GM18502 (cell line): ENCODE data around the gene PRDX2.

ENCODE experiments used
- ATAC-seq: cut with Tn5 transposase; IDR thresholded peaks from one replicate; pipeline ENCODE4 v1.9.1; 2021; ENCODE audit warnings: mild to moderate bottlenecking; ENCODE audit not compliant: unreplicated experiment, poor library complexity

PRDX2 gene

DNA sequence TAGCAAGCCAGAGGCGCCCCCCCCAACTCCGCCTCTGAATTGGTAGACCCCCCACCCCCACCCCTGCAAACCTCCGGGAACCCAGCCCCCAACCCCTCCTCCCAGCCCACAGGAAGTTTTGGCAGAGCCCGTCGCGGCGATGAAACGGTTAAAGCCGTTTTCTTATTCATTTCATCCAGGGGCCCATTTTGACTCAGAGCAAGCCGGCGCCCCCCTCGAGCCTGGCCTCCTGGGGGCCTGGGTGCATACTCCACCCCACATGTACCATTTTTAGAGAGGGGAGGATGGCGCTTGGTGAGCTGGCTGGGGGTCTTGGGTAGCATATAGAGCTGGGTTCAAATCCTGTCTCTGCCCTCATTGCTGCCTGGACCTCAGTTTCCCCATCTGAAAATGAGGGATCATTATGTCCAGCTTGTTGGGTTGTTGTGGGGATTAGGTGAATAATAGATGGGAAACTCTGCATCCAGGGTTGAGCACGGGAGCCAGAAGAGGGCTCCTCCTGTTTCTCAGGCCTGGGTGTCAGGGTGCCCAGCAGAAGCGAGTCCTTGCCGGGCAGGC is 18.2 kb downstream of the PRDX2 start:
- no peak for ATAC-seq

DNA sequence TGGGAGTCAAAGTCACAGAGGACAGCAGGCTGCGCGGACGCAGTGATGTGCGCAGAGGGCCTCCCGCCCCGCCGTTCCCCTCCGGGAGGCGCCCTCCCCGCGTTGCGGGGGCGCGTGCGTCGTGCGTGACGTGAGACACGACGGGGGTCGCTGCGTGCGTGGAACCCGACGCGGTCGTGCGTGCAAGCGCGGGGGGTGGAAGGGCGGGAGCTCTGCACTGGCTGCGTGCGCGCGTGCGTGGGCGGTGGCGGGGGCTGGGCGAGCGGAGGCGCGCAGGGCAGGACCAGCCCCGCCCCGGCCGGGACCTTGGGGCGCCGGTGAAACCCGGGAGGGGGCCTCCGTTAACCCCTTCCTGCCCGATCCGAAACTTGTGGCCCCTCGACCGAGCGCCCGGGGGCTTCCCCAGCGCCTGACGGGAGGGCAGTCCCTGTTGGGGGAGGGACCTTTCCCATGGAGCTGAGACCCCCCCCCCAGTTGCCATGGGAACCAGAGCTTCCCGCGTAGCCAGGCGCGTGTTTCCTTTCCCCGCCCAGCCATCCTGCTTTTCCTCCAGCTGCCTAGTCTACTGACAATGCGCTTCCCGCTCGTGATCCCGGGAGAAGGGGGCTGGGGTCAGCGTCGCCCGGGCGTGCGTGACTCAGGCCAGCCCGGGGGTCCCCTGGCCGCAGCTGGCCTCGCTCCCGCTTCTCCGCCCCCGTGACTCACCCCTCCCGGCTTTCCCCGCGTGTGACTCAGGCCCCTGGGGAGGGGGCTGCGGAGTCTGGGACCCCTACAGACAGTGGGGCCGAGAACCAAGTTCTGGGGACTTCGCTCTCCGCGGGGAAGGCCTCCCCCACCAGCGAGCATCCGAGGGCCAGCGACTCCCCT is 18.9 kb downstream of the PRDX2 start:
- peak; percentile 23 for ATAC-seq

DNA sequence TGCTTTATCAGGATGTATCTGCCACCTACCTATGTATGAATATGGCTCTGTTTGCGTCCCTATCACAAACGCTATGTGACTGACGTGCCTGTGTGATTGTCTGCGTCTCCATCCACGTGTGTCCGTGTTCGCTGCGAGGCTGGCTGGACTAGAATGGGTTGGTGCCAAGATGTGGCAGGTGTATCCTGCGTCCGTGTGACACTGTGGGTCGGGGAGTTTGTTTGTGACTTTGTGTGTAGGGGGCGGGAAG is 19.5 kb downstream of the PRDX2 start:
- no peak for ATAC-seq

GRCh38 chr19:12779162-12779993 is 22.2 kb downstream of the PRDX2 start:
- no peak for ATAC-seq

DNA sequence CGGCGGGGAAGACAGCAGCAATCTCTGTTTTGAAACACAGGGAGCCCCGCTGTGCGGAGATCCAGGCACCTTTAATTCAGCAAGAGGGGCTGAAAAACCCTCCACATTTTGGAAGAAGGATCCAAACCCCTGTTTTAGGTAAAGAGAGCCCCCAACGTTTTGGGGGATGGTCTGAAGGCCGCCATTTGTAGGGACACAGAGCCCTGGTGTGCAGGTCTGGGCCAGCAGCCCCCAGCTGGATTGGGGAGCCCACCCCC is 22.8 kb downstream of the PRDX2 start:
- no peak for ATAC-seq

DNA sequence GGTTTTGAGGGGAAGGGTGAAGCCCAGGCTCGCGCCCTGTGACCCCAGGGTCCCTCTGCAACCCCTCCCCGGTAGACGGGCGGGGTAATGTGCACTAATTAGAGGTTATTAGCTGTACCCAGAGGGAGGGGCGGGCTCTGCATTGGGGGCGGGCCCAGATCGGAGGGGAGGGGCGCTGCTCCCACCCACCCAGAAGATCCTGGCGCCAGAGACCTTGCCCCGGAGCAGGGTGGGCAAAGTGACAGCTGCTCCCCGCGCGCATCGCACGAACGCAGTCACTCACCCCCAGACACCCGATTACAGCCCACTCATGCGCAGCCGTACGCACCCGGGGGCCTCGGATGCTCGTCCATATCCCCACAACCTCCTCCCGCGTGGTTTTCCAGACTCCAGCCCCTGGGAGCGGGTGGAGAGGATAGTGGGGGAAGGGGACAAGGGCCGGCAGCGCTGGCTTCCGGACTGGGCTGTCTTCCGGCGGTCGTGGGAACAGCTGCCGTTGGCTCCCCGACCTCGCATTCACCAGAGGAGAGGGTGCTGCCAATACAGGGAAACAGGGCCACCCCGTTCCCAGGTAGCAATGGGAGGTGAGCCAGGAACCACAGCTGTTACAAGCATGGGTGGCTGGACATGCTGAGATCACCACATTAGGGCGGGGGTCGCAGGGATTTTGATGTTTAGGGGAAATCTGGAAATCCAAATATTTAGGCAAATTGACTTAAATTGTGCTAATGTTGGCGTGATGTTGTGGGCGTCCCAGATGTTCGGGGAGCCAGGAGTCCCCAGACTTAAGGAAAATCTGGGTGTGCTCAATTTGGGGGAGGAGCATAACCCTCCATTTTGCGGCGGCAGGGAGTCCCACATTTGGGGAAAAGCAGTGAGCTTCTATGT is 23.3 kb downstream of the PRDX2 start:
- no peak for ATAC-seq

DNA sequence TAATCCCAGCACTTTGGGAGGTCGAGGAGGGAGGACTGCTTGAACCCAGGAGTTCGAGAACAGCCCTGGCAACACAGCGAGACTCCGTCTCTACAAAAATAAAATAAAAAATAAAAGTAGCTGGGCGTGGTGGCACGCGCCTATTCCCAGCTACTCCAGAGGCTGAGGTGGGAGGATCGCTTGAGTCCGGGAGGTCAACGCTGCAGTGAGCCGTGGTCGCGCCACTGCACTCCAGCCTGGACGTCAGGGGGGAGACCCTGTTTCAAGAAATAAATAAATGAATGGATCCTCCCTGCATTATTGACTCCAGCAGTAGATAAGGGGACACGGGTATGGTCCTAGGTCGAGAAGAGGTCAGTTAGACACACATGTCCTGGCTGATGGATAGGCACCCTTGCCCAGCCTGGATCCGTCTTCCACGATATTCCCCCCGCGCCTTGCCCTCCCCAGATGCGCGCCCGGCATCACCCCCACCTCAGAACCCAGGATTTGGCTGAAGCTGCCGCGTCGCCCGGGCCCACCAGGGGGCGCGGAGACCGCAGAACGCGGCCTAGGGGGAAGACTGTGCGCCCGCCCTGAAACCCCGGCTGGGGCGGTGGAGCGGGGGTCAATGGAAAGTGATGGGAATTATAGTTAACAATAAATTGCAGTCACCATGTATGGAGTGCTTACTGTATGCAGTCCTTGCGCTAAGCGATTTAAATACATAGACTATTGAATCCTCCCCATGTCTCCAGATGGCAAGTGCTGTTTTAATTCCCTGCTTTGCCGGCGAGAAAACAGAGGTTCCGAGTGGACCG is 24.2 kb downstream of the PRDX2 start:
- ATAC-seq, result peak; percentile 34

GRCh38 chr19:12774588-12775555 is 26.7 kb downstream of the PRDX2 start, which contains the start of gene HOOK2:
Gene HOOK2, minus strand, starts transcription at chr19:12775552. Its CDS starts 103 bp downstream, at chr19:12775449.
- ATAC-seq, result no peak

- no peak for ATAC-seq
Measured at GRCh38 chr19:12773571-12773970, 28.0 kb downstream of the PRDX2 start.

DNA sequence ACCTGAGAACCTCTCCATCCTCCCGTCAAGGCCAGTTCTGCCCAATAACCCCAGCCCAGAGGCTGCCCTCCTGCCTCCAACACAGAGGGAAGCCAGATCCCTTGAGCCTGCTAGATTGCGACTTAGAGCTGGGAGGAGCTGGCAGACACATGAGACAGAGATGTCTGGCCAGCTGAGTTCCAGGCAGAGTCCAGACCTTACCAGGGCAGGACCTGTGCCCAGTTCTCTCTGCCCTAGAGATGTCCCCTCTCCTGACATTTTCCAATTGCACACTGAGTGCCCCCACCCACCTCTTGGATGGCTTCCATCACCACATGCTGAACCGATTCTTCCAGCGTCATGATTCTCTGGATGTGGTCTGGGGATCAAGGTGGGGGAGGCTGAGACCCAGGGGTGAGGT is 29.3 kb downstream of the PRDX2 start:
- ATAC-seq, result no peak

DNA sequence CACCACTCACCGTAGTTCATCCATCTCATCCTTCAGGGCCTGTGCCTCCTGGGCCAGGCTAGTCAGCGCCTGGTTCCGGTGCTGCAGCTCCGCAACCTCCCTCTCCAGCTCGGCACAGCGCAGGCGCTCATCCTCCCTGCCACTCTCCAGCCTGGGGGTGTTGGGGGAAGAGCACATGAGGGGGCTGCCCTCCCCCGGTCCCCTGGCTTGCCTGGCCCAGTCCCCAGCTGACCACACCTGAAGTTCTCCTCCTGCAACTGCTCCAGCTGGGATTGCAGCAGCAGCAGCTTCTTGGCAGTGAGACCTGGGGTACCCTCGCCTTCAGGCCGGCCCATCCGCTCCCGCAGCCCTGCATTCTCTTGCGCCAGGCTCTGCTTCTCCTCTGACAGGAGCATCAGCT is 30.7 kb downstream of the PRDX2 start:
- no peak for ATAC-seq

- no peak for ATAC-seq
Measured at GRCh38 chr19:12769689-12770088, 31.9 kb downstream of the PRDX2 start.

- ATAC-seq, result no peak
Measured at GRCh38 chr19:12767666-12768065, 33.9 kb downstream of the PRDX2 start.

- ATAC-seq, result no peak
Measured at GRCh38 chr19:12767150-12767549, 34.5 kb downstream of the PRDX2 start.

DNA sequence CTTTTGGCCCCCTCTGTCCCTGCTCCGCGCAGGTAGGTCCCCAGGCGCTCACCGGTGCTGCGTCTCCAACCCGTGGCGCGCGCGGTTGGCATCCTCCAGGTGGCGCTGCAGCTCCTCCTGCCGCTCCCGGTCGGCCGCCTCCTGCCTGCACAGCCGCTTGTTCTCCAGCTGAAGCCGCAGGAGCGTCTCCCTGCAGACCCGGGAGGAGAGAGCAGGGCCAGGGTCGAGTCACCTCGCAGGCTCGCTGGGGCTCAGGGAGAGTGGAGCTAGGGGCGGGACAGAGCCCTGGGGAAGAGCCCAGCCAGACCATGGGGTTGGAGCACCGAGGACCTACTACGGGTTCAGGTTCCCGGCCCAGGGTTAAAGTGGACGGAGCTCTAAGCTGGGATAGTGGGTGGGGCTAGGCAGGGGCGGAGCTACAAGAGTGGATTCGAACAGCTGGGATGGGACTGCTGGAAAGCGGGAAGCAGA is 35.5 kb downstream of the PRDX2 start:
- ATAC-seq, result no peak

DNA sequence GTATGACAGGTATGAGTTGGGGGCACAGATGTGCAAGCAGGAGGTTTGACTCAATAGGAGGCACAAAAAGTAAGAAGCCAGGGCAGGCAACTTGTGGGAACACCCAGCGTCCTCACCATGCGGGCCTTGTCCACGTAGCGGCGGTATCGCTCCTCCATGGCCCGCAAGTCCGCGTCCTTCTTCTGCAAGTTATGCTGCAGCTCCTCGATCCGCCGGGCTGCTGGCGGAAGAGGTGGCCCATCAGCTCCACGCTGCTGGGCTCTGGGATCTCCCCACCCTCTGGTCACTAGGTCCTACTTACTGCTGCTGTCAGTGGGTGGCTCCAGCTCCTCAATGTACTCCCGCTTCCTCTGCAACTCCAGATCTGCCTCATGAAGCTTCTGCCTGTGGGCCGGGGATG is 36.9 kb downstream of the PRDX2 start:
- ATAC-seq, result no peak

DNA sequence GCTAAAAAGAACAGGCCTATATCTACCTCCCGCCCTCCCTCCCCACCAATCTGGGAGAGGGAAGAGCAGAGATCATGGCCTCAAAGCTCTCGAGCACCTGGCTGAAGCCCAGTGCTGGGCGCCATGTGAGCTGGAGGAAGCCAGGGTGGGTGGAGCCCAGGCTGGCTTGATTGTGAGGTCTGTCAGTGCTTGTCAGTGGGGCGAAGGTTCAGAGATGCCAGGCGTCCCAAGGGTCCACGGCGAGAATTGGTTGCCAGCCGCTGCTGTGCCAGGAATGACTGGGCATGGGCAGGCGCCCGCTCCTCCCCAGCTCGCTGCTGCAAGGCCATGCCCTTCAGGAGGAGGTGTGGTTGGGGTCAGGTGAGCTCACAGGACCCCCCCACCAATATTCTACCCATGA is 38.5 kb downstream of the PRDX2 start:
- ATAC-seq, result no peak

DNA sequence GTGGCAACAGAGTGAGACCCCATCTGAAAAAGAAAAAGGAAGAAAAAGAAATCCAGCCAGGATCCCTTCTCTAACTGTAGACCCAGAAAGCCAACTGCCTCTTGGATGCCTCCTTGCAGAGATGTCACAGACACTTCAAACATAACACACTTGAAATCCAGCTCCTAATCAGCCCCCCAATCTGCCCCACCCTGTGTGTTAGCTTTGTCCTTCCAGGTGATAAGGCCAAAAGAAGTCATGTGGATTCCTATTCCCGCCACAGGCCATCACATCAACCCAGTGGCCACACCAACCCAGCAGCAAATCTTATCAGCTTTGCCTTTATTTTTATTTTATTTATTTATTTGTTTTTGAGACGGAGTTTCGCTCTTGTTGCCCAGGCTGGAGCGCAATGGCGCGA is 41.9 kb downstream of the PRDX2 start:
- ATAC-seq, result no peak
